ENCODE measurements around the gene NEK1.

Gene NEK1

DNA sequence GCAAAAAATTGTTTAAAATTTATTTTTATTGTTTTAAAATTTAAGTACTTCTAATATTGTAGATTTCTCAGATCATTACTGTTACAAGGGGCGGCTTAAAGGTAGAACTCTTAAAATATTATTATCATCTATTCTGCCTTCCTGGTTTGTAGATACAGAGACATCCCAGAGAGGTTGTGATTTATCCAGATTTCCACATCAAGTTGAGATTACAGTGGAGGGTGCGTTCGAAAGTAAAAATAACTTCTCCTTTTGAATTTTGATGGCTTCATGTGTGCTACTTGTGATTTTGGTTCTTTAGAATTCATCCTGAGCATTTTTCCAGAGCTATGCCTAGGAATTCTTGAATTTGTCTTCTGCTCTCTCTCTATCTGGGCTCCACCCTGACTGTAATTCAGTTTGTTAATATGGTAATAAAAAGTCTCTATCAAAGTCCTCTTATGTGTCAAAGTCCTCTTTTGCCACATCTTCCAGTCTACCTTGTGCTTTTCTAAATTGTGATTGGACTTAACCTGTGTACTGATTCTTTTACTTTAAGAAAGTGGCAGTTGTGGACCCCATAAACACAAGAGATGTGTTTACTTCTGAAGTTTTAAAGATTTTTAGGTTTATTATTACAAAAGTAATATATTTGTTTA is 45.2 kb upstream of the NEK1 start:
- H3K79me2 ChIP-seq (ENCODE audit: insufficient read depth, low read length): peaks cover 70% of the 10 kb centered on the region
- no peaks in the 10 kb centered on the region for H3K36me3 ChIP-seq (ENCODE audit: low read length)
- no peak overlapping the region for H3K27ac ChIP-seq (ENCODE audit: low read depth, low read length)
- H3K4me3 ChIP-seq (ENCODE audit: insufficient read depth, low read length, poor library complexity, severe bottlenecking): no peak overlapping the region
- no peaks in the 10 kb centered on the region for H3K9me3 ChIP-seq (ENCODE audit: insufficient read depth, low read length)
- H3K9me2 ChIP-seq (replicated peaks; ENCODE audit: insufficient read depth, low read length): no peaks in the 10 kb centered on the region
- H3F3A ChIP-seq (ENCODE audit: insufficient read depth): peaks cover 24% of the 10 kb centered on the region
- H3K9ac ChIP-seq (ENCODE audit: low read length): no peak overlapping the region
- 0 out of 2 replicates have a peak, but pooled peaks cover 3% of the 10 kb centered on the region for H4K20me1 ChIP-seq (ENCODE audit: low read depth, low read length)
- TF ChIP-seq, protein P1, sequence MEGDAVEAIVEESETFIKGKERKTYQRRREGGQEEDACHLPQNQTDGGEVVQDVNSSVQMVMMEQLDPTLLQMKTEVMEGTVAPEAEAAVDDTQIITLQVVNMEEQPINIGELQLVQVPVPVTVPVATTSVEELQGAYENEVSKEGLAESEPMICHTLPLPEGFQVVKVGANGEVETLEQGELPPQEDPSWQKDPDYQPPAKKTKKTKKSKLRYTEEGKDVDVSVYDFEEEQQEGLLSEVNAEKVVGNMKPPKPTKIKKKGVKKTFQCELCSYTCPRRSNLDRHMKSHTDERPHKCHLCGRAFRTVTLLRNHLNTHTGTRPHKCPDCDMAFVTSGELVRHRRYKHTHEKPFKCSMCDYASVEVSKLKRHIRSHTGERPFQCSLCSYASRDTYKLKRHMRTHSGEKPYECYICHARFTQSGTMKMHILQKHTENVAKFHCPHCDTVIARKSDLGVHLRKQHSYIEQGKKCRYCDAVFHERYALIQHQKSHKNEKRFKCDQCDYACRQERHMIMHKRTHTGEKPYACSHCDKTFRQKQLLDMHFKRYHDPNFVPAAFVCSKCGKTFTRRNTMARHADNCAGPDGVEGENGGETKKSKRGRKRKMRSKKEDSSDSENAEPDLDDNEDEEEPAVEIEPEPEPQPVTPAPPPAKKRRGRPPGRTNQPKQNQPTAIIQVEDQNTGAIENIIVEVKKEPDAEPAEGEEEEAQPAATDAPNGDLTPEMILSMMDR (IDR thresholded peaks at IDR 0.05; ENCODE audit: insufficient read depth, low read length, poor library complexity, severe bottlenecking): no peak
- no peak for TF ChIP-seq EZH2phosphoT487 (conservative IDR thresholded peaks at IDR 0.05; ENCODE audit: low read length)
- H3K27me3 ChIP-seq (ENCODE audit: low read length): no peaks in the 10 kb centered on the region
- H2AFZ ChIP-seq (ENCODE audit: low read depth, low read length, severe bottlenecking): no peak overlapping the region
- no peak overlapping the region for H3K4me2 ChIP-seq (ENCODE audit: low read depth, low read length, poor library complexity, severe bottlenecking)

DNA sequence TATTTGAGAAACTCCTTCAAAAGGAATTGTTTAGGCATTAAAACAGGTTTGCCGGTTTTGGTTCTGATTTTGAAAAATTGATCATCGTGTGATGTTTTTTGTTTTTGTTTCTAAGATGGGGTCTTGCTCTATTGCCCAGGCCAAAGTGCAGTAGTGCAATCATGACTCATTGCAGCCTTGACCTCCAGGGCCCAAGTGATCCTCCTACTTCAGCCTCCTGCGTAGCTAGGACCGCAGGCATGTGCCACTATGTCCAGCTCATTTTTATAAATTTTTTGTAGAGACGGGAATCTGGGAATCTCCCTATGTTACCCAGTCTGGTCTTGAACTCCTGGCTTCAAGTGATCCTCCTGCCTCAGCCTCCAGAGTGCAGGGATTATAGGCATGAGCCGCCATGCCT is 43.0 kb upstream of the NEK1 start:
- Histone ChIP-seq H2AFZ (ENCODE audit: low read depth, low read length, severe bottlenecking) (no peak overlapping the region), H3K36me3 (ENCODE audit: low read length) (no peaks in the 10 kb centered on the region), H4K20me1 (ENCODE audit: low read depth, low read length) (0 out of 2 replicates have a peak, but pooled peaks cover 3% of the 10 kb centered on the region), H3K27me3 (ENCODE audit: low read length) (no peaks in the 10 kb centered on the region), H3K4me2 (ENCODE audit: low read depth, low read length, poor library complexity, severe bottlenecking) (no peak overlapping the region), H3K79me2 (ENCODE audit: insufficient read depth, low read length) (peaks cover 59% of the 10 kb centered on the region), H3F3A (ENCODE audit: insufficient read depth) (peaks cover 16% of the 10 kb centered on the region), H3K9me2 (replicated peaks; ENCODE audit: insufficient read depth, low read length) (no peaks in the 10 kb centered on the region), H3K4me3 (ENCODE audit: insufficient read depth, low read length, poor library complexity, severe bottlenecking) (no peak overlapping the region), H3K9me3 (ENCODE audit: insufficient read depth, low read length) (no peaks in the 10 kb centered on the region), H3K27ac (ENCODE audit: low read depth, low read length) (no peak overlapping the region), H3K9ac (ENCODE audit: low read length) (no peak overlapping the region)
- TF ChIP-seq, protein P1 (IDR thresholded peaks at IDR 0.05; ENCODE audit: insufficient read depth, low read length, poor library complexity, severe bottlenecking): no peak
- no peak for TF ChIP-seq EZH2phosphoT487 (conservative IDR thresholded peaks at IDR 0.05; ENCODE audit: low read length)

DNA sequence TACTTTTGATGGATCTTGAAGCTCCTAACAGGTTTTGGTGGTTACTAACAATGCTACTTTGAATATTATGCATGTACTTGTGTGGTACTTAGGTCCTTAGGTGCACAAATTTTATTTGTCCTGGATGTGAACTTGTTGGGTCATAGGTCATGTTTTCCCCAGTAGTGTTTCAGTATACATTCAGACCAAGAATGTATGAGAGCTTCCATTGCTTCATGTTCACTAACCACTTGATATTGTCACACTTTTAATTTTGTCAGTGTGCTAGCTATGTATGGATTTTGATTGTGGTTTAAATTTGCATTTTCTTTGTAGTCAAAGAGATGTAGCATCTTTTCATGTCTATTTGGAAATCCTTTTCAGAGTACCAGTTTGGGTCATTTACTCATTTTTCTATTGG is 40.2 kb upstream of the NEK1 start:
- no peak for TF ChIP-seq EZH2phosphoT487 (conservative IDR thresholded peaks at IDR 0.05; ENCODE audit: low read length)
- TF ChIP-seq, protein P1 (IDR thresholded peaks at IDR 0.05; ENCODE audit: insufficient read depth, low read length, poor library complexity, severe bottlenecking): no peak
- H3F3A ChIP-seq (ENCODE audit: insufficient read depth): no peaks in the 10 kb centered on the region

More for the DNA sequence above, 40.2 kb upstream of the NEK1 start:
- Histone ChIP-seq H3K4me2 (ENCODE audit: low read depth, low read length, poor library complexity, severe bottlenecking) (no peak overlapping the region), H3K9me3 (ENCODE audit: insufficient read depth, low read length) (no peaks in the 10 kb centered on the region), H3K9me2 (replicated peaks; ENCODE audit: insufficient read depth, low read length) (no peaks in the 10 kb centered on the region), H3K4me3 (ENCODE audit: insufficient read depth, low read length, poor library complexity, severe bottlenecking) (no peak overlapping the region), H3K27ac (ENCODE audit: low read depth, low read length) (no peak overlapping the region), H3K79me2 (ENCODE audit: insufficient read depth, low read length) (peaks cover 54% of the 10 kb centered on the region), H3K27me3 (ENCODE audit: low read length) (no peaks in the 10 kb centered on the region), H3K36me3 (ENCODE audit: low read length) (no peaks in the 10 kb centered on the region), H2AFZ (ENCODE audit: low read depth, low read length, severe bottlenecking) (no peak overlapping the region), H4K20me1 (ENCODE audit: low read depth, low read length) (0 out of 2 replicates have a peak, but pooled peaks cover 3% of the 10 kb centered on the region), H3K9ac (ENCODE audit: low read length) (no peak overlapping the region)
